Measurements from ENCODE around the gene MOV10L1.
"Not testable (repeated sequence)": the region's sequence is repeated elsewhere in the genome, so short reads cannot be mapped to it uniquely, and the experiment has no call there.

The MOV10L1 gene

DNA sequence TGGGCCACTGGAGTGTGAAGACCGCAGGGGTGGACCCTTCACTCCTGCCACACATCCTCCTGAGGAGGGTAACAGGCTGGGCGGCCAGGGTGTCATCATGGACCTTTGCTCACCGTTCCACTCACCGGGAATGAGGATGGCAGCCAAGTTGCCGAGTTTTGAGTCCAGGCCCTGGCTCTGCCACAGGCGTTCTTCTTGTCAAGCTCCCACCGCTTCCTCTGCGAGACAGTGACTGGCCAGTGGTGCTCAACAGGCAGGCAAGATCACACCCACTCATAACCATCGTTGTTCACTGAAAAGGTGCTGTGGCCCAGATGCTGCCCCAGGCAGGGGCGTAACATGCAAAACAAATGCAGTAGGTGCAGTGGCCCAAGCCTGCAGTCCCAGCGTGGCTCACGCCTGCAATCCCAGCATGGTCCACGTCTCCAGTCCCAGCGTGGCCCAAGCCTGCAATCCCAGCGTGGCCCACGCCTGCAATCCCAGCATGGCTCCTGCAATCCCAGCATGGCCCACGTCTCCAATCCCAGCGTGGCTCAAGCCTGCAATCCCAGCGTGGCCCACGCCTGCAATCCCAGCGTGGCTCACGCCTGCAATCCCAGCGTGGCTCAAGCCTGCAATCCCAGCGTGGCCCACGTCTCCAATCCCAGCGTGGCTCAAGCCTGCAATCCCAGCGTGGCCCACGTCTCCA lies 75.8 kb downstream of the MOV10L1 start:
- no peak for DNase-seq

DNA sequence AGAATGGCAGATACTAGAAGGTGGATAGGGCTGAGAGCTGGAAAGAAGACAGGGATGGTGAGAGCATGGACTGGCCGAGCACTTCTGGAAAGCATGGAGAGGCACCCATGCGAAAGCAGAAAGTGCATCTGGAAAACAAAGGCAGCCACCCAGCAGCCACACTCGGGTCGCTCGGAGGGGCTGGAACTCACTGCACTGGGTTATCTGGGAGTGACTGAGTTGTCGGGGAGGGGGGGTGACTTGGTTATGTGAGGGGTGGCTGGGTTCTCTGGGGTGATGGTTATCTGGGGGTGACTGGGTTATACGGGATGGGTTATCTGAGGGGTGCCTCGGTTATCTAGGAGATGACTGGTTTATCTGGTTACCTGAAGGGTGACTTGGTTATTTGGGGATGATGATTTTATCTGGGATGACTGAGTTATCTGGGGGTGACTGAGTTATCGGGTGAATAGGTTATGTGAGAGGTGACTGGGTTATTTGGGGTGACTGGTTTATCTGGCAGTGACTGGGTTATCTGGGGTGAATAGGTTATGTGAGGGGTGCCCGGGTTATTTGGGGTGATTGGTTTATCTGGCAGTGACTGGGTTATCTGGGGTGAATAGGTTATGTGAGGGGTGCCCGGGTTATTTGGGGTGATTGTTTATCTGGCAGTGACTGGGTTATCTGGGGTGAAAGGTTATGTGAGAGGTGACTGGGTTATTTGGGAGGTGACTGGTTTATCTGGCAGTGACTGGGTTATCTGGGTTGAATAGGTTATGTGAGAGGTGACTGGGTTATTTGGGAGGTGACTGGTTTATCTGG lies 78.1 kb downstream of the MOV10L1 start:
- no peak for DNase-seq

DNA sequence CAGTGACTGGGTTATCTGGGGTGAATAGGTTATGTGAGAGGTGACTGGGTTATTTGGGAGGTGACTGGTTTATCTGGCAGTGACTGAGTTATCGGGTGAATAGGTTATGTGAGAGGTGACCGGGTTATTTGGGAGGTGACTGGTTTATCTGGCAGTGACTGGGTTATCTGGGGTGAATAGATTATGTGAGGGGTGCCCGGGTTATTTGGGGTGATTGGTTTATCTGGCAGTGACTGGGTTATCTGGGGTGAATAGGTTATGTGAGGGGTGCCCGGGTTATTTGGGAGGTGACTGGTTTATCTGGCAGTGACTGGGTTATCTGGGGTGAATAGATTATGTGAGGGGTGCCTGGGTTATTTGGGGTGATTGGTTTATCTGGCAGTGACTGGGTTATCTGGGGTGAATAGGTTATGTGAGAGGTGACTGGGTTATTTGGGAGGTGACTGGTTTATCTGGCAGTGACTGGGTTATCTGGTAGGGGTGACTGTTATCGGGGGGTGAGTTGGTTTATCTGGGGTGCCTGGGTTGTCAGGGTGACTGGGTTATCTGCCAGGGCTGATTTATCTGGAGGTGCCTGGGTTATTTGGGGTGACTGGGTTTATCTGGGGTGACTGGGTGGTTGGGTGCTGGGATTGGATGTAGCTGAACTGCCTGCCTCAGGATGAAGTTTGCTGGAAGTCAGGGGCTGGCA lies 78.8 kb downstream of the MOV10L1 start:
- not testable (repeated sequence) for DNase-seq

DNA sequence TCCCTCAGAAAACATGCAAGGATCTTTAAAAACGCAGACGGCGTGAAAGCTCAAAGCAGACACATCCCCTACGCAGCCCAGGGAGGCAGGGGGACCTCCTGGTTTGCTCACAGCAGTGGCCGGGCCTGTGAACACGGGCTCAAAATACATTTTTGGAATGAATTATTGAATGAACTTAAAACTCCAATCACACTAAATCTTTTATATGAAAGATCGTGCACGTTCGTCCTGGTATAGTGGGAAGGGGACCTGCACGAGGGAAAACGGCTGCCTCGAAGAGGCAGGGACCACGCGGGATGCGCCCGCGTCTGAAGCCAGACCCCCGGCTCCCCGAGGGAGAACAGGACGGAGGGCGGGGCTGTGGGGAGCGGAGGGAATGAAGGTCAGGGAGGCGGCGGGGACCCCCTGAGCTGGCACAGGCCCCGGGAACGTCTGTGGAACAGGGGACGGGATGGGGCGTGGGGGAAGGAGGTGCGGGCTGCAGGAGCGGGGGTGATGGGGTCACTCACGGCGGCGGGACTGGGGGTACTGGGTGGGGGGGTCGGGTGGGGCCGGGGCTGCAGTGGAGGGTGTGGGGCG lies 79.5 kb downstream of the MOV10L1 start:
- no peak for DNase-seq

DNA sequence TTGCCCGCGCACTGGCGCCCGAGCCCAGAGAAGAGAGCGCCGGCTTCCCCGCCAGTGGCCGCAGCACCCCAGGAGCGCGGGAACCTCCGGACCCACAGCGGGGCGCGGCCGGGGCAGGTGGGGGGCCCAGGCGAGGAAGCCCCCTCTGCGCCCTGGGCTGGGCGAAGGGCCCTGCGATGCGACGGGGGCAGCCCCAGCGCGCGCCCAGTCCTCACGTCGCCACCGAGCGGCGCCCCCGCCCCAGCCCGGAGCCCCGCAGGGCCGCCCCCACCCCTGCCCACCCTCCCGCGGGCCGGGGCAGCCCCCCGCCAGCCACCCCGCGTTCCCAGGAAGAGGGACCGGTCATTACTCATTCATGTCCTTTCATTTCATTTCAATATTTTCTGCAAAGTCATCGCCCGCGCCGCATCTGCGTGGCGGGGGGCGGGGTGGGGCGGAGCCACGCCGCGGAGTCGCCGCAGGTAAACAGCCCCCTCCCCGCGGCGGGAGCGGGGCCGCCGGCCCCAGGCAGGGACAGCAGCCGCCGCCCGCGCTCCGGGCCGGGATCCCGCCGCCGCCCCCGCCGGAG lies 80.1 kb downstream of the MOV10L1 start:
- no peak for DNase-seq

DNA sequence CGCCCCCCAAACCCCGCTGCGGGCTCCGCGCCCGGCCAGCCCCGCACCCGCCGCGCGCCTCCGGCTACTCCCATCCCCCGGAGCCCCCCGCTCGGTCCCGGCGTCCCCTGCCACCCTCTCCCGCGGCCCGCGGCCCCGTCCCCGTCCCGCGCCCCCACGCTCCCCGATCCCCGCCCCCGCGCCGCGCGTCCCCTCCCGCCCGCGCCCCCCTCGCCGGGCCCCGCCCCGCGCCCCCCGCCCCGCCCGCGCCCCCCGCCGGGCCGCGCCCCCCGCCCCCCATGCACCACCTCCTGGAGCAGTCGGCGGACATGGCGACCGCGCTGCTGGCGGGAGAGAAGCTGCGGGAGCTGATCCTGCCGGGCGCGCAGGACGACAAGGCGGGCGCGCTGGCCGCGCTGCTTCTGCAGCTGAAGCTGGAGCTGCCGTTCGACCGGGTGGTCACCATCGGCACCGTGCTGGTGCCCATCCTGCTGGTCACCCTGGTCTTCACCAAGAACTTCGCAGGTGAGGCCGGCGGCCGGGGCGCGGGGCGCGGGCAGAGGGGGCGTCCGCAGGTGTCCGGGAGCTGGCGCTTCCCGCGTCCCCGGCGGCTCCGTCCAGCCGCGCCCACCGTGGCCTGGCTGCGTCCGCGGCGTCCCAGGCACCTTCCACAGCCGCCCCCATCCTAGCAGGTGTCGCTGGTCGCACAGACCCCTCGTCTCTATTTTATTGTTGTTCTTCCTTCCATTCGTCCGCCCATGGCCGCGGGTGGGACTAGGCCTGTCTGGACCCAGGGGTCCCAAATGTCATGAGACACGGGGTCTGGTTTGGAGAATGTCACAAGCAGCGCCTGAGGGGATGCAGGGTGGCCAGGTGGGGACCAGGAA lies 80.9 kb downstream of the MOV10L1 start, which contains the start of gene PANX2:
Gene PANX2, plus strand, starts transcription at position 279 of the 866 bp plus-strand sequence. Its CDS starts 0 bp downstream, at position 279.
- no peak for DNase-seq

DNA sequence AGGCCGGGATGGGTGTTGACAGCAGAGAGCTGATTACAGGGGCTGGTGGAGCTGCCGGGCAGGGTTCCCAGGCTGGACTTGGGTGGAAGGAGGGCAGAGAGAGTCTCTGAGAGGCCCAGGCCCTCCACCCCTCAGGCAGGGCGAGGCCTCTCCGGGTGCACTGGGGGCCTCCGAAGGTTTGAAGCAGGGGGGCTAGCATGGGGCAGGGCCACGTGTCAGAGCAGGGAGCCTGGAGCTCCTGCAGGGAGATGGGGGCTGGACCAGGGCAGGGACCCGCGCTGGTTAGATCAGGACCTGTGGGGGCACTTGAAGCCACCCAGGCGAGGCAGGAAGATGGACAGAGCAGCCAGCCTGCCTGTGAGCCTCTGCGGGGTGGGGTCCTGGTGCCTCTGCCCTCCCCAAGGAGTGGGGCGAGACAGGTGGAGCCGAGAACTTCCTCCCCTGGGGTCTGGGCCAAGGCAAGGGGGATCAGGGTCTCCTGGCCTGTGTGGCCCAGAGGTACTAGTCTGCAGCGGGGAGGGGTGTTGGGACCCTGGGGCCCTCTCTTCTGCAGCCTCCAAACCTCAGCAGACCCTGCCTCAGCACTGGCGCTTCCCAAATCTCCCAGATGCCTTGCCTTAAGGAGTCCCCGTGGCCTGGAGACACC lies 81.6 kb downstream of the MOV10L1 start:
- DNase-seq: no peak

DNA sequence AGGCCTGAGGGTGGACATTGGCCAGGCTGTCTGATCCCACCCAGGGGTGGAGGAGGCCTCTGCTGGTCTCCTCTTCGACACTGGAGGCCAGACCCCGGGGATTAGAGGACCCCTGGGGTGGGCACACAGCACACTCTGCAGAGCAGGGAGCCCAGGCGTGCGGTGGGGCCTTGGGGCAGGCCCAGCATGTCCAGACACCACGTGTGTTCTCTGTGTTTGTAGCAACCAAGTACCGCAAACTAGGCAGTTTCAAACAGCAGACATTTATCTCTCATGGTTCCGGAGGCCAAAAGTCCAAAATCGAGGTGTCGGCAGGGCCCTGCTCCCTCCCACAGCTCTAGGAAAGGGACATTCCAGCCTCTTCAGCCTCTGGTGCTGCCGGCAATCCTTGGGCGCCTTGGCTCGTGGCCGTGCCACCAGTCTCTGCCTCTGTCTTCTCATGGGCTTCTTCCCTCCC lies 82.2 kb downstream of the MOV10L1 start:
- no peak for DNase-seq

DNA sequence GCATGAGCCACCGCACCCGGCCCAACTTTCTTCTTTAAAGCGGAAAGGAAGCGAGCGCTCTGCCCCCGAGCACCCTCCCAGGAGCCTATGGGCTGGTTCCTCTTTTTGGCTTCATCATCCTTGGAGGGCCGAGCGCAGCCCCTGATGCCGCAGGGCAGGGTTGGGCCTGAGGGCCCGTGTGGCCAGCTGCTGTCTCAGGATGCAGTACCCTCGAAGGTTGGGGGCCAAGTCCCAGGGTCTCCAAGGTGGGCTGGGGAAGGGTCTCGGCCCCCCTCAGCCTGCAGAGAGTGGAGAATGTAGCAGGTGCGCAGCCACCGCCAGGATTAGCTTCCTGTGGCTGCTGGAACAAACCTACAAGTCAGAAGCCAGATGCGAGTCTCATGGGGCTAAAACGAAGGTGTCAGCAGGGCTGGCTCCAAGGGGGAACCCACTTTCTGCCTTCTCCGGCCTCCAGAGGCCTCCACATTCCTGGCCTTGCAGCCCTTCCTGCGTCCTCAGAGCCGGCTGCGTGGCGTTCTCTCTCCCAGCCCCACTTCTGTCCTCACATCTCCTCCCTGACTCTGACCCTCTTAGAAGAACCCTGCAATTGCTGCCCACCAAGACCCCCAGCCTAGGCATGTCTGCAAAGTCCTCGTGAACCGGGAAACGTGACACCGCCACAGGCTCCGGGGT lies 83.6 kb downstream of the MOV10L1 start:
- DNase-seq: no peak

DNA sequence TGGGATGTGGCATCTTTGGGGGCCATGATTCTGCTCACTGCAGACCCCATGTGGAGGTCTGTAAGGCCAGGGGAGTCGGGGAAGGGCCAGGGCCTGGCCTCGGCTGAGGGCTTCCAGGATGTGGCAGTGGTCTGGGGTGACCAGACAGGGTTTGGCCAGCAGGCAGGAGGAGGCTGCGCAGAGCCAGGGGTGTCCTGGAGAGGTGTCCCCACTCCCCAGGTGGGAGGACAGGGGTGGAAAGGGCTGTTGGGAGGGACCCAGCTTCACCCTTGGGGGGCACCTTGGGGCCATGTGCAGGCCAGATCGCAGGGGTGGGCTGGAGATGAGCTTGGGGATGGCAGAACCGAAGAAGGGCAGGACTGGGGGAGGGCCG lies 84.2 kb downstream of the MOV10L1 start:
- DNase-seq: no peak

DNA sequence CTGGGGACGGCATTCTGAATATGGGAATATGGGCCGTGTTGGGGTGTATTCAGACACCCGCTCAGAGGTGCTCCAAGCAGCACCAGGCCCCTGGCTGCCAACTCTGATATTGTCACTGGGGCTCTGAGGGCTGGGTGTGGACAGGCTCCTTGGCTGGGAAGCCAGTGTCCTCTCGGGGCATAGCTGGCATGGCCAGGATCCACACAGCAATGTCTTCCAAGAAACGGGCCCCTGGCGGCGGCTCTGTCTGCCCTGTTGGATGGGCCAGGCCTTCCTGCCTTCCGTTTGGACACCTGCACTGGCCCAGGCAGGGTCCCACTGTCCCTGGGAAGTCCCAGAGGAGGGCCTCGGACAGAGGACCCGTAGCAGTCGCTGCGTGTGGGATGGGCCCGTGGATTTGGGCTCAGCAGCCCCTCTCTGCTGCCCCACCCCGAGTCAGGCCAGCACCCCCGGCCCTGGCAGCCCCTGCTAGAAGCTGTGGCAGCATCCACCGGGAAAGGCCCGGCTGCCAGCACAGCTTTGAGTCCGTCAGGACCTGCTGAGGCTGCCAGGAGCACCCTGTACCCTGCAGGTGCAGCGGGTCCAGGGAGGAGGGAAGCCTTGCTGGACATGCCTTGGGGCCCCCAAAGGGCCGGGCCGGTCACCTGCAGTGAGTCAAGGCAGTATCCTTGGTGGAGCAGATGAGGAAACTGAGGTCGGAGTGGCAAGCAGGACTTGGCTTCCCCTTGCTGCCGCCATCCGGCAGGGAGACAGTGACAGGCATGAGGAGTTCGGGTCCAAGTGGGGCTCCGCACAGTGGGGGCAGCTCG lies 84.8 kb downstream of the MOV10L1 start:
- DNase-seq: no peak

DNA sequence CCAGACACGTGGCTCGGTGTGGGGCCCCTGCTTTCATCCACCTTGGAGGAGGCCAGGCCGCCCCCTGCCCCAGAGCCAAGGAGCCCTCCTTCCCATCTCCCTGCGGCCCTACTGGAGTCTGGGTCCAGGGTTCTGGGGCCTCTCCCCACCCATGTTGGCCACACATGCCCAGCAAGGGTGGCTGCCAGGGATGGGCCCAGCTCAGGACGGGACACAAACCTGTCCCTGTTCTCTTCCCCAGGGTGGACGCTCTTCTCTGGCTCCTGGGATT lies 85.3 kb downstream of the MOV10L1 start:
- DNase-seq: no peak

DNA sequence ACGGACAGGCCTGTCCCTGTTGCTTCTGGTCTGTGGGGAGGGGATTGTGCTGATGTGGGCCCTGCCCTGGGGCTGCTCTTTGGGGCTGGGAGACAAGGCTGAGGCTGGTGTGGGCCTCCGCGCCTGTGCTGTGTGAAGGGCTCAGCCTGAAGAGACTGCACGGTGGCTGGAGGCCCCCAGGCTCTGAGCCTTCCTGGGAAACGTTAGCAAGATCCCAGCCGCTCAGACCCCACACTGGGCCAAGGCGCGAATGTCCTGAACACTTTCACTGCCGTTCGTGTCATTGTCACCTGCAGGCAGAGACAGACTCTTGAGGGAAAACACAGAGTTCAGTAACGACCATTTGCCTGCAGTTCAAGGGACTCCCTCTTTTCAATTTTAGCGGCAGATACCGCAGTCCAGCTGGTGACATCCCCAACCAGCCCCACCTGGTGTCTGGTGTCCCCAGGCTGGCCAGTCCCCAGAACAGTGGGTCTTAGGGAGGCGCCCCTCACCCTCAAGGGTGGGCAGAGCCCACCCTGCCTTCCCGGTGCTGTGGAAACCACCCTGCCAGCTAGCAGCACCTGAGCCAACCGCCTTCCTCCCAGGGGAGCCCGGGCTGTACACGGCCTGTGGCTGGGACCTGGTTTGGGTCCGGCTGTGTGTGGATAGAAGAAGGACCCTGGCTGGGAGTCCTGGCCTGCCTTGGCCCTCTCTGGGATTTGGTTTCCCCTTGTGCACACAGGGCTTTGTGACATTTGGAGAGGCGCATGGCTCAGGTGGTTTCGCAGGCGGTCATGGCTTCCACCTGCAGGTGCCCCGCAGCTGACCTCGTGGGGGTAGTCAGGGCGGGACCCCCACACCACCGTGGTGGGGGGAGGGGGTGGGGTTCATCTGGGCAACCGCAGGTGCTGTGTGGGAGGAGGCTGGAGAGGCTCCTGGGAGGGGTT lies 86.4 kb downstream of the MOV10L1 start:
- DNase-seq: no peak

DNA sequence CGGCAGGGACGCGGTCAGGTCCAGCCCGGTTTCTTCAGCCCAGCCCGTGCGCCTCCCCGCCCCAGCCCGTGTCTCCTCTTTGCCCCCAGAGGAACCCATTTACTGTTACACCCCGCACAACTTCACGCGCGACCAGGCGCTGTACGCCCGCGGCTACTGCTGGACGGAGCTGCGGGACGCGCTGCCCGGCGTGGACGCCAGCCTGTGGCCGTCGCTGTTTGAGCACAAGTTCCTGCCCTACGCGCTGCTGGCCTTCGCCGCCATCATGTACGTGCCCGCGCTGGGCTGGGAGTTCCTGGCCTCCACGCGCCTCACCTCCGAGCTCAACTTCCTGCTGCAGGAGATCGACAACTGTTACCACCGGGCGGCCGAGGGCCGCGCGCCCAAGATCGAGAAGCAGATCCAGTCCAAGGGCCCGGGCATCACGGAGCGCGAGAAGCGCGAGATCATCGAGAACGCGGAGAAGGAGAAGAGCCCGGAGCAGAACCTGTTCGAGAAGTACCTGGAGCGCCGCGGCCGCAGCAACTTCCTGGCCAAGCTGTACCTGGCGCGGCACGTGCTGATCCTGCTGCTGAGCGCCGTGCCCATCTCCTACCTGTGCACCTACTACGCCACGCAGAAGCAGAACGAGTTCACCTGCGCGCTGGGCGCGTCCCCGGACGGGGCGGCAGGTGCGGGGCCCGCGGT lies 87.2 kb downstream of the MOV10L1 start:
- no peak for DNase-seq

DNA sequence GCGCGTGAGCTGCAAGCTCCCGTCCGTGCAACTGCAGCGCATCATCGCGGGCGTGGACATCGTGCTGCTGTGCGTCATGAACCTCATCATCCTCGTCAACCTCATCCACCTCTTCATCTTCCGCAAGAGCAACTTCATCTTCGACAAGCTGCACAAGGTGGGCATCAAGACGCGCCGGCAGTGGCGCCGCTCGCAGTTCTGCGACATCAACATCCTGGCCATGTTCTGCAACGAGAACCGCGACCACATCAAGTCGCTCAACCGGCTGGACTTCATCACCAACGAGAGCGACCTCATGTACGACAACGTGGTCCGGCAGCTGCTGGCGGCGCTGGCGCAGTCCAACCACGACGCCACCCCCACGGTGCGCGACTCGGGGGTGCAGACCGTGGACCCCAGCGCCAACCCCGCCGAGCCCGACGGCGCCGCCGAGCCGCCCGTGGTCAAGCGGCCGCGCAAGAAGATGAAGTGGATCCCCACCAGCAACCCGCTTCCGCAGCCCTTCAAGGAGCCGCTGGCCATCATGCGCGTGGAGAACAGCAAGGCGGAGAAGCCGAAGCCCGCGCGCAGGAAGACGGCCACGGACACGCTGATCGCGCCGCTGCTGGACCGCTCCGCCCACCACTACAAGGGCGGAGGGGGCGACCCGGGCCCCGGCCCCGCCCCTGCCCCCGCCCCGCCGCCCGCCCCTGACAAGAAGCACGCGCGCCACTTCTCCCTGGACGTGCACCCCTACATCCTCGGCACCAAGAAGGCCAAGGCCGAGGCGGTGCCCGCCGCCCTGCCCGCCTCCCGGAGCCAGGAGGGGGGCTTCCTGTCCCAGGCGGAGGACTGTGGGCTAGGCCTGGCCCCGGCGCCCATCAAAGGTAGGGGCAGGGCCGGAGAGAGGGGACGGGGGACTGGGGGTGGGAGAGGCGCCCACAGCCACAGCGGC lies 88.0 kb downstream of the MOV10L1 start:
- no peak for DNase-seq

DNA sequence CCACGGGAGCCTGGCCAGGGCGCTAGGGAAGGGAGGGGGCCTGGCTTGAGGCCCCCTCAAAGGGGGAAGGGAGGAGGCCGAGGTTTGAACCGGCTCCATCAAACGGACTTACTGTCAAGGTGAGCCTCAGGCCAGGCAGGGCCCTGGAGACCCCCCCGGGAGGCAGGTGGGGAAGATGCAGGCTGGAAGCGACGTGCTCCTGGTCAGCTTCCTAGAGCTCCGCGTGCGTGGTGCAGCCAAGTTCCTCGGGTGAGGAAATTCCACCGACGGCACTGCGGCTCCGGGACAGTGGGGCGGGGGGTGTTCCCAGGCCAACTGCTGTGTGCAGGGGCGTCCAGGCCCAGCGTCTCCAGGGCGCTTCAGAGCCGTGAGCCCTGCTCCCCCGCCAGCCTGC lies 88.7 kb downstream of the MOV10L1 start:
- DNase-seq: no peak

All from GDM1 (cell line).